ENCODE measurements around the gene IMPDH2.
A peak's percentile ranks its signal among the peaks of the same experiment; 100 is the strongest.

Gene IMPDH2

DNA sequence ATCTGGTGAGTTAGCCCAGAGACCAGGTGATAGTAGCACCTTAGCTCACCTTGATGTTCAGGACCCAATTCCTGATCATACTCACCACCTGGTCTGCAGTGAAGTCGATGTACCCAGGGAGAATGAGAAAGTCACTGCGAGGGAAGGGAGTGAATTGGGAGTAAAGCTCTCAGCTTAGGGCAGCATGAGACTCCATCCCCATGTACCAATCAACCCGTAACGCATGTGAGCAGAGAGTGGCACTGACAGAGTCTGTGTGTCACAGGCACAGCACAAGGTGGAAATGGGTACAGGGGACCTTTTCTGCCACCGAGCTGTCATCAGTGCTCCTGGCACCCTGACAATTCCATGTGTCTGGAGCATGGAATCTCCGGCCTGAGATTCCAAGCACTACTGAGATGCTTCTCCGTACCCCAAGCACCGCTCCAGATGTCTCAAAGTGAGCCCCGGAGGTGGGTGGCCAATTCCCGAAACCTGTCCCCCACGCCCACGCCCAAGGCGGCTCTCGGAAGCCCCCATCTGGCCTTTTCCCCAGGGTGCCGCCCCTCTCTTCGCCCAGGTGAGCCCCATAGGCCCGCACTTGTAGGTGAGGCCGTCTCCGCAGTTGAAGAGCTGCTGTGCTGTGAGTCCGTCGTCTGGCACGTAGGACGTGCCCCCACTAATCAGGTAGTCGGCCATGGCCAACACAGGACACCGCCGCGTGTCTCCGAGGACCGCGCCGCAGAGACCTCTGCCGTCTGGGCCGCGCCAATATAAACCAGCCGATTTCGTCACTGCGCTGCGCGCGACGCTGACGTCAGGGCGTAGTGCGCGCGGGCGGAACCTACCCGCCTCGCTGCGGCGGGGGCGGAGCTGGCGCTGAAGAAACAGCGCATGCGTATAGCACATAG, at the start of gene IMPDH2:
Gene IMPDH2 (minus strand): TSS at position 726 of the 890 bp plus-strand sequence. CDS start 48 bp downstream, at position 678.
- peak; percentile 90 for DNase-seq (ENCODE audit: low spot score)

DNA sequence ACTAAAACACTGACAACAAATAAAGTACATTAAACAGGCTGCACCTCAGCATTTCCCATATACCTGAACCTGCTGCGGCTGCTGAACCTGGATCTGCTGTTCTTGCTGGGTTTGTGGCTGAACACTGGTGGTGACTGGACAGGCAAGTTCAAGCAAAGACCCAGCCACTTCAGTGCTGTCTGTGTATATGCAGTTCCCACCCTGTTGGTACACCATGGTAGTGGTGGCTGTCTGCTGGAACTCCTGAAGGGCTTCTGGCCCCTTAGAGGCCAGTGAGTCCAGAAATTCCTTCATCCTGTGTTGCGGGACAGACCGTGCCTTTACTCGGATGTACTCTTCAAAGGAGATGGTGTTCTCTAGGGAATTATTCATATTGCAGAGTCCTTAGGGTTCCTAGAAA, 47.4 kb upstream of the IMPDH2 start:
- DNase-seq (ENCODE audit: low spot score), result no peak

DNA sequence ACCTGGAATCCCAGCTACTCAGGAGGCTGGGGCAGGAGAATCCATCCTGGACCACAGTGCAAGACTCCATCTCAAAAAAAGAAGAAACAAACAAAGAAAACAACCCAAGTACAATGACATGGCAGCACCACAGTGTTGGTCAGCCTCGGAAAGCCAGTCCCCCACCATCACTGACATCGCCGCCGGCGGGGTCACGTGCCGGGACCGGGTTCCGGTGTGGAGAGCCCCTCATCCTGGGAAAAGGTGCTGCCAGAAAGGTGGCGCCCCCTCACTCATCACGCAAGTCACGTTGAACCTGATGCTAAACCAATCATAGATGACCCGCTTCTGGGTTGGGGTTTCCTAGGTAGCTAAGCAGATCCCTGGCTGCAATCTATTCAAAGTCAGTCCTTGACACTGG, 46.9 kb upstream of the IMPDH2 start:
- DNase-seq (ENCODE audit: low spot score), result no peak

DNA sequence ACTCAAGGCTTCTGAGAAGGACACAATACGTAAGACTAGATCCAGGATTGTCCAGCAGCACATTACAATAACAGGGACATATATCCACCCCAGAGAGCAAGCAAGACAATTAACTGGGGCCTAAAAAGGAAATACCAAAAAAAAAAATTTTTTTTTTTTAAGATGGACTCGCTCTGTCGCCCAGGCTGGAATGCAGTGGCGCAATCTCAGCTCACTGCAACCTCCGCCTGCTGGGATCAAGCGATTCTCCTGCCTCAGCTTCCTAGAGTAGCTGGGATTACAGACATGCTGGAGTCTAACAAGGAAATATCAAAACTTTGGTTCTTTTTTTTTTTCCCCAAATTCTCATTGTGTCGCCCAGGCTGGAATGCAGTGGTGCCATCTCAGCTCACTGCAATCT, 28.8 kb upstream of the IMPDH2 start:
- DNase-seq (ENCODE audit: low spot score), result no peak

DNA sequence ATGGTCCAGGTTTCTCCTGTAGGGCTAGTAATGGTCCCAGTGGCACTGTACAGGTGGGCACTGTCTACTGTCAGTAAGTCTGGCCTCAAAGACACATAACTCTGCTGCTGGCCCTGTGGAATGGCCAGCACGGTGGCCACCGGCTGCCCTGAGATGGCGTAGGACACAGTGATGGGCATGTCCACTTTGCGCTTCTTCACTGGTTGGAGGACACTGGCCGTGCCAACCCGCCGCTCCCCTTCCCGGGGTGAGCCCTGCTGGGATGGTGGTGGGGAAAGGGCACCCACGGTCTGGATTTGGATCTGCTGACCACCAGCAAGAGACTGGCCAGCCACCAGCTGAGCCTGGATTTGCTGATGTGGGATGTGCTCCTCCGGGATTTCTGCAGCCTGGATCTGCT, 28.1 kb upstream of the IMPDH2 start:
- no peak for DNase-seq (ENCODE audit: low spot score)

DNA sequence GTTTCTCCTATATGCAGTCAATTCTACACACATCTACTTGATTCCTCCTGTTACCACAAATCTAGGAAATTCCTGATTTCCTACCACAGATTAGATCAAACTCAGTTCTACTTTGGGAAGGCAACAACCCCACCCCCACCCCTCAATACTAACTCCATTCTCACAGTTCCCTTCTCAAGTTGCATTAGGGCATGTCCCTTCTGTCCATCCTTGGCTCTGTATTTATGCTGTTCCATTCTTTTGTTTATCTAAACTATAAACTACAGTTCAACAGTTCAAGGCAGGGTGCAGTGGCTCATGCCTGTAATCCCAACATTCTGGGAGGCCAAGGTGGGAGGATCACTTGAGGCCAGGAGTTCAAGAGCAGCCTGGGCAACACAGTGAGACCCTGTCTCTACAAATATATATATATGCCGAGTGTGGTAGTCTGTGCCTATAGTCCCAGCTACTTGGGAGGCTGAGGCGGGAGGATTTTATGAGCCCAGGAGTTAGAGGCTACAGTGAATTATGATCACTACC, 25.2 kb upstream of the IMPDH2 start:
- DNase-seq (ENCODE audit: low spot score), result no peak

DNA sequence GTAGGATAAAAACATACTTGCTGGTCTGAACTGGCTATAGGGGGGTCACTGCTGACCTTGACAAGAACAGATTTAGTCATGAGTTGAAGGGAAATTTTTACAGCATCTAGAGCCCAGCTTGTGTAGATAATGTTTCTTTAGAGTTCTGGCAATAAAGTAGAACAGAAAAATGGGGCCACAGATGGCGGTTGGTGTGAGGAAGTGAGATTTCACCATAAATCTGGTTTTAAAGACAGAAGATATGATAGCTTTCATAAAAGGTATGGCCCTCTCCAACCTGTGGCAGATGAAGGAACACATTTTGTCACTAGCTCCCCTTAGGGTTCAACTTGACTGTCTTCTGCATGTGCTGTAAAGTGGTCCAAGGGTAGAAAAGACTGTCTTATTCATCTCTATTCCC, 24.3 kb upstream of the IMPDH2 start:
- no peak for DNase-seq (ENCODE audit: low spot score)

DNA sequence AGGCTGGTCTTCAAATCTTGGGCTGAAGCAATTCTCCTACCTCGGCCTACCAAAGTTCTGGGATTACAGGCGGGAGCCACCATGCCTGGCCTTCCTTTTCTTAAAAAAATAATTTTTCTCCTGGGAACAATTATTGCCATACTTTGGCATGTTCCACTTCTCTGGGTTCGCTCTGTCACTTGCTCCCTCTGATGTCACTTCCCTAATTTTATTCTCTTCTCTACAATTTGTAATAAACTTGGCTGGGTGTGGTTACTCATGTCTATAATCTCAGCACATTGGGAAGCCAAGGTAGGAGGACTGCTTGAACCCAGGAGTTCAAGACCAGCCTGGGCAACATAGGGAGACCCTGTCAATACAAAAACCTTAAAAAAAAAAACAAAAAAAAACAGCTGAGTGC, 6.1 kb upstream of the IMPDH2 start:
- DNase-seq (ENCODE audit: low spot score), result no peak

DNA sequence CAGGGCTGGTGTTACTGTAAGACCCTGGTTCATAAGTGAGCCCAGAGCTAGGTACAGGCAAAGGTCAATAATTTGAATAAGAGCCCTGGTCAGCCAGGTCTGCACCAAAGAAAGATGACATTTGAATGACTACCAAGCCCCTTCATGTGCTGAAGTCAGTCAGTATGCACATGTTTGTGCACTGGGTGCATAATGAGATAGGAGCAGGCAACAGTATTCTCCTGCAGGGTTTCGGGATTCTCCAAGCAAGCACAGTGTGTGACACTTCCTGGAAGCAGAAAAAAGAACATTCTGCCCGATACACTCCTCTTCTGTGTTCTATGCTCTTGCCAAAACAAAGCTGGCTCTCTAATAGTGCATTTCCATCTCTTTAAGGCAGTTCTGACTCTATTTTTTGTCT, 5.5 kb upstream of the IMPDH2 start:
- DNase-seq (ENCODE audit: low spot score), result no peak

DNA sequence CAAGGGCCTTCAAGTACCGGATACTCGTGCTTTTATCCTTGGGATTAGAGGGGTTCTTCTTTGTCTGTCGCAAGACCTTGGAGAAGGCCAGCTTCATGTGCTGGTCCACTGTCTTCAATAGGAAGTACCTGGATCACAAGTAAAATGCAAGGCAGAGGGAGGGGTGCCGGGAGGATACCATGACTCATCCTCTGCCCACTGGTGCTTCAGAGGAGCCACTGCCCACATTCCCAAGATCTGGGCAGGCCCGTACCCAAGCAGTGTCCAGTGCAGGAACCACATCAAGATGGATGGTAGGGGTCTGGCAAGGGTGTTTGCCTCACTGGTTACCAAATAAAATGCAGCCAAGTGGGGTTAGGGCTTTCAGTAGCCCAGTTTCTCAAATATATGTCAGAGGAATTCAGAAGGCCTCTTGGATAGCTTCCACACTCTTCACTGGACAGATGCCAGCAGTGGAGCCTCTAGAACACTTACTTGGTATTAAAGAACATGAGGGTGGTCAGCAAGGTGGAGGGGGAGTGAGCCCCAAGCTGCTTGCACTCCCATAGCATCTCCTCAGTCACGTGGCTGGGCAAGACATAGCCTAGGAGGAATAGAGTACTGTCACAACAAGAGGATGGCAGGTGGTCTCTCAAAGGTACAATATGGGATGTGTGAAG, 3.6 kb upstream of the IMPDH2 start:
- no peak for DNase-seq (ENCODE audit: low spot score)

DNA sequence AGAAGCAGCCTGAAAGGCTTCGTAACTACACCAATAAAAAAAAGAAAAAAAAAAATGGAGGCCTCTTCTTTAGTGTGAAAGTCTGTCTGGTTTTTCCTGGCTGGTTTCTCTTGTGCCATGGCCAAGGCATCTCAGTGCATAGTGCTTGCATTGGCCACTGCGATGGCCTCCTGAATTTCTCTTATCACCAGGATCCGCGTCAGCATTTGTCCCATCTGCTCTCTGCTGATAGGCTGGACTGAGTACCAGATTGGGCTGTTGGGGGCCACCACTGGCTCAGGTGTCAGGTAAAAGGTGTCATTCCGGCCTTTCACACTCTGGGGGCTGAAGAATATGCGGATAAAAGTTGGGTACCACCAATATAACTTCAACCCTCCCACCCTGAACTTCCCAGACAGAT, 1.1 kb upstream of the IMPDH2 start:
- DNase-seq (ENCODE audit: low spot score), result no peak

DNA sequence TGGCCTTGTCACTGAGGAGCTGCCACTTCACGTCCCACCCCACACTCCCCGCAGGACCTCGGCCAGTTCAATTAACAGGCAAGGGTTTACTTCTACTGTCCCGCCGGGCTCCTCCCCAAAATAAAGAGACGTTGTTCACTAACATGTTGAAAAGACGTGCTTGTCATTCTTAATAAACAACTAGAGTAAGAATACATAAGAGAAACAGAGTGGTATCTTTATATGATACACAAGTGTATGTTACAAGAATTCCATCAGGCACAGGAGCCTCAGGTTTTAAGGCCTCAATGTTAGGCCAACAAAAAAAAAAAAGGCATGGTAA, 326 bp upstream of the IMPDH2 start:
- no peak for DNase-seq (ENCODE audit: low spot score)

DNA sequence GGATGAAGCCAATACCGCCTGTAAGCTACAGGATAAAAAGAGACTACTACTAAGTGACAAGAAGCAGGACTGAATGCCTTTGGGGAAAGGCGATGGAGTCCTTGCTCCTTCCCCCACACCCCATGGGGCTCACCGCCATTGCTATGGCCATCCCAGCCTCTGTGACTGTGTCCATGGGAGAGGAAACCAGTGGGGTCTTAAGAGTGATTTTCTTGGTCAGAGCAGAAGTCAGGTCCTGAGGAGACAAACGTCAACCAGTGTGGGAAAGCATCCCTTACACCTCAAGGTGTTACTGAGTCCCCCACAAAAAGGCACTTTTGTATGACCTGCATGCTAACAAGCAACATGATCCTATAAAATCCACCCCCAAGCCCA, 913 bp downstream of the IMPDH2 start:
- no peak for DNase-seq (ENCODE audit: low spot score)

DNA sequence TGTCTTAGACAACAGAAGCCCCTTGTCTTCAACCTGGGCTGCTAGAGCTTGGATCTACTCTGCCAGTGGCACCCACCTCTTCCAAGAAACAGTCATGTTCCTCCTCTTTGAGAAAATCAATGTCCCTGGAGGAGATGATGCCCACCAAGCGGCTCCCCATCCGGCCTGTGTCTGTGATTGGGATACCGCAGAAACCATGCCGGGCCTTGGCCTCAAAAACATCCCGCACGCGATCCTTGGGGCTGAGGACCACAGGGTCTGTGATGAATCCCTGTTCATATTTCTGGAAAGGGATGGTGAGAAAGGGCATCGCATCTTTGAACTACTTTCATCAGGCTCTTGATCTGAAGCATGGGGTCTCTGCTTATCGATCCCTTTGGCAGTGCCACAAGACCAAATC, 1.6 kb downstream of the IMPDH2 start:
- DNase-seq (ENCODE audit: low spot score), result no peak

DNA sequence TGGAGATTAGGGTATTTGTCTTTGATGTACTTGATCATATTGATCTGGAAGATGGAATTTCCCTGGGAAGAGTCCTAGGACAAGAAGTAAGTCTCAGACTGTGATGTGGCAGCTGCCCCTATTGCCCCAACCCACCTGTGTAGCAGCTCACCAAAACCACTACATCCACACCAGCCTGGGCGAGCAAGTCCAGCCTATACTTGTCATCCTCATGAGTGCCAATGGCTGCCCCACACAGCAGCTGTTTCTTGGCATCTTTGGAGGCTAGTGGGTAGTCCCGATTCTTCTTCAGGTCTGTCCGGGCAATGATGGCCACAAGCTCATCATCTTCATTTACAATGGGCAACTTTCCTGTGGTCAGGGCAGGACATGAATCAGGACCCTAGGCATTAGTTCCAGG, 2.7 kb downstream of the IMPDH2 start:
- no peak for DNase-seq (ENCODE audit: low spot score)

DNA sequence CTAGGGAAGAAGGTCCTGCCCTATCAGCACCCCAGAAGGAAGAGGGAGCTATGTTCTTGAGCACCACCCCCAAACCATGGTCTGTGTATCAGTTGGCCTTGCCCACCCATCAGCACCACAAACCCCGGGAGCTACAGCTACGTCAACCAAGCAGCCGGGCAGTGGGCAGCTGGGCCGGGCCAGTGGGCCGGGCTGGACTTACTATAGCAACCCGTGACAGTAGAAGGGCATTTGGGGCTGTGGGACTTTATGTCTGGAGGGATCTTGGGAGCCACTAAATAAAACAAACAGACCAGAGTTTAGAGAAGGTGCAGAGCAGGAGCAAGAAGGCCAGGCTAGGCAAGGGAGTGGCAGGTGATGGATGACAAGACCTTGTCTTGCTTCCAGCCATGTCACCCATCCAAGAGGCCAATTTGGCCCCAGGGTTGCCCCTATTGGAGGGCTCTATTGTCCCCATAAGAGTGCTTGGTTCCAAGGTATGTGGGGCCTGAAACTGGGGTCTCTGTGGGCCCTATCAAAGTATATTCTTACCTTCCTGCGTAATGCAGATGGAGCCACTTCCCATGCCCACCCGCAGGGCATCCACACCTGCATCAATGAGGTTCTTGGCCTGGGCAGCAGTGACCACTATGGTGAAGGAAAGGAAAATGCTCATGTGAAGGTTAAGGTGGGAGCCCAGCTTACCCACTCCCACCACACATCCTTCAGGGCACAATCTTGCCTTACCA, 3.2 kb downstream of the IMPDH2 start:
- DNase-seq (ENCODE audit: low spot score), result no peak

DNA sequence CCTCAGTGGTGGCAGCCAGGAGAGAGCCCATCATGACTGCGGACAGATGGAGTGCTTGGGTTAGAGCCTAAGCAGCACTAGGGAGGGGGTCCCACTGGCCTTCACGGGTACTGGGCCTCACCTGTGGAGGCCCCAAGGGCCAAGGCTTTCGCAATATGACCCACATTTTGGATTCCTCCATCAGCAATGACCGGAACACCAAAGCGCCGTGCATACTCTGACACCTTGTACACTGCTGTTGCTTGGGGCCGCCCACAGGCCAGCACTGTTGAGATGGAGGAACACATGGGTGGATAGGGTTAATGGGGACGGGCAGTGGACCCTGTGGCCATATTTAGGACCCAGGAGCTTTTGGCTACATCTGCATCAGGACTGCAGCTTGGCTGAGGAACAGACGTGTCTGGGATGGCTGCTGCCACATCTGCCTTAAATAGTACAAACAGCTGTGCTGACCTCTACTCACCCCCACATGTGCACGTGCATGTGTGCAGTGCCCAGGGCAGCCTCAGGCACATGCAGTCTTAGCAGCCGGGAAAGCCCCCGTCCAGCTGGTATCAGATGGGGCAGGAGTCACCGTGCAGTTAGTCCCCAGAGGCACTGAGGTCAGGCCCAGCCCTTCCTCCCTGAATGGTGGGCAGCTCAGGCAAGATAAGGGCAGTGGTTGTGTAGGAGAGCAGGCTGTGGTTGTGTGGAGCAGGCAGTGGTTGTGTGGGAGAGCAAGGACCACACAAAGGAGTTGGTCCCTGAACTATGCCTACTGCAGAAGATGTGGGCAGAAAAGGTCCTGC, 4.0 kb downstream of the IMPDH2 start:
- DNase-seq (ENCODE audit: low spot score), result no peak

DNA sequence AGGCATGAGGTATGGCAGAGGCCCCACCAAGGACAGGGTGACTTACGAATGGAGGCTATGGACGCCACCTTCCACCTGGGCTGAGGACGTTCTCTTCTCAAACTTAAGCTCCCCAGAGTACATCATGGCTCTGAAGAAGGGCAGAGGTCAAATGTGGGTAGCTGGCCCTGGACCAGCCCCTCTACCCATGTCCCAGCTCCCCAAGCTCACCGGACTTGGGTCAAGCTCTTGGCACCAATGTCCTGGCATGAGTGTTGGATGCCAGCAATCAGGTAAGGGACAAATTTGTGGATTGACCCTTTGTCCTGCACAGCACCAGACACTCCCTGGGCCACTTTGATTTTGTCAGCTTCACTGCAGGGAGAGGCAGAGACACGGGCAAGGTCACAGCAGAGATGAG, 4.7 kb downstream of the IMPDH2 start:
- DNase-seq (ENCODE audit: low spot score), result no peak

DNA sequence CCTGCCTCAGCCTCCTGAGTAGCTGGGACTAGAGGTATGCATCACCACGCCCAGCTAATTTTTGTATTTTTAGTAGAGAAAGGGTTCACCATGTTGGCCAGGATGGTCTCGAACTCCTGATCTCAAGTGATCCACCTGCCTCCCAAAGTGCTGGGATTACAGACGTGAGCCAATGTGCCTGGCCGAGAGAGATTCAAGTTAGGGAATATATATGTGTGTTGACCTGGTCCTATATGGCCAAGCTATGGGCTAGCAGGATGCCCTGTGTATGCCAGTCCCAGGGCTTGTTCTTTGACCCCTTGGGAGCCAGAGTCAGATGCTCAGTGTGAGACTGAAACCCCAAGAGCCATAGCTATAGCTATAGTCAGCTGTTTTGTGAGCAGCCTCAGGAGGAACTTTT, 5.4 kb downstream of the IMPDH2 start:
- no peak for DNase-seq (ENCODE audit: low spot score)

DNA sequence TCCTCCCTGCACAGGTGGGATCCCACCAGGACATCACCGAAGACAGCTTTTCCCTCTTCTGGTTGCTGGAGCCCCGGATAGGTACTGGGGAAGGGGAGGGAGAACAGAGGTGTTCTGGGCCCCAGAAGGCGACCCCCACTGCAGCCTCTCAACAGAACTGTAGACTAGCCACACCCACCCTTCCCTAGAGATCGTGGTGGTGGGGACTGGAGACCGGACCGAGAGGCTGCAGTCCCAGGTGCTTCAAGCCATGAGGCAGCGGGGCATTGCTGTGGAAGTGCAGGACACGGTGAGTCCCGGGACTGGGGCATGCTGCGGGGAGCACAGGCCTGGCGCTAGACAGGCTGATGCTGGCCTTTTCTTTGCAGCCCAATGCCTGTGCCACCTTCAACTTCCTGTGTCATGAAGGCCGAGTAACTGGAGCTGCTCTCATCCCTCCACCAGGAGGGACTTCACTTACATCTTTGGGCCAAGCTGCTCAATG, 6.5 kb downstream of the IMPDH2 start:
- DNase-seq (ENCODE audit: low spot score), result peak; percentile 36

DNA sequence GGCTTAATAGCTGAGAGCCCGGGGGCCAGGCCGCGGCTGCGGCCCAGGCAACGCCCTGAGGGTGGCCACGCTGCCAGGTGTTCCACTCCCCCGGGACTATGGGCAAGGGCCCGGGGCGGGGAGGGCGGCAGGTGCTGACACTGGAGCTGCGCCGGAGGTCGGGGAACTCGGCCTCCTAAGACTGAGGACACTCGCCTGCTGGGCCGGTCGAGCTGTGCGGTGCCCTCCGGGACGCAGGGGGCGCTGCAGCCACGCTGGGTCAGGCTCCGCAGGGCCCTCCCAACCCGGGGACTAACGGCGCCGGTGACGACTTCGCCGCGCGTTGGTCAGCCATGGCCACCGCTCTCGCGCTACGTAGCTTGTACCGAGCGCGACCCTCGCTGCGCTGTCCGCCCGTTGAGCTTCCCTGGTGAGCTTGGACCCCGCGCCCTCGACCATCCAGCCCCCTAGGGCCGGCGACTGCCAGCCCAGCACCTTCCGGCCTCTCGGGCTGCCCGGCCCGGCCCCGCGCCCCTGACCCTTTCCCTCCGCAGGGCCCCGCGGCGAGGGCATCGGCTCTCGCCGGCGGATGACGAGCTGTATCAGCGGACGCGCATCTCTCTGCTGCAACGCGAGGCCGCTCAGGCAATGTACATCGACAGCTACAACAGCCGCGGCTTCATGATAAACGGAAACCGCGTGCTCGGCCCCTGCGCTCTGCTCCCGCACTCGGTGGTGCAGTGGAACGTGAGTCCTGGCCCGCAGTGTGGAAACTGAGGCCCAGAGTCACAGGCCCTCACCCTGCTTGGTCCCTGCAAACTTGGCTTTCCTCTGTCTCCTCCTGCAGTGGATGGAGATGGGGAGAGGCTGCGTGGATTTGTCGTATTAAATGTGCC, 7.1 kb downstream of the IMPDH2 start, which contains the start of gene NDUFAF3:
Gene NDUFAF3 (plus strand): TSS at position 309 of the 875 bp plus-strand sequence. CDS start 24 bp downstream, at position 333.
- DNase-seq (ENCODE audit: low spot score), result peak; percentile 96
